ENCODE measurements around the gene RAD52.

The RAD52 gene

GRCh38 chr12:863285-863684 is 86.2 kb downstream of the RAD52 start:
- DNase-seq, result no peak

GRCh38 chr12:862303-862911 is 87.1 kb downstream of the RAD52 start:
- no peak for DNase-seq

All from bone marrow (tissue), 2 donors.